IPS-15b (cell line): ENCODE results near the gene DPT.

Experiments
- H3K27me3 ChIP-seq: one replicate; pipeline ENCODE4 v1.6.1; 2013; ENCODE audit warnings: low read length; ENCODE audit not compliant: control insufficient read depth, insufficient read depth
- H3K36me3 ChIP-seq: one replicate; pipeline ENCODE4 v1.6.1; 2013; ENCODE audit warnings: low read length; ENCODE audit not compliant: control insufficient read depth, insufficient read depth
- H3K4me1 ChIP-seq: one replicate; pipeline ENCODE4 v1.6.1; 2013; ENCODE audit warnings: mild to moderate bottlenecking, low read length; ENCODE audit not compliant: control insufficient read depth, insufficient read depth
- H3K4me3 ChIP-seq: one replicate; pipeline ENCODE4 v1.5.1; 2013; ENCODE audit warnings: low read depth, low read length
- H3K9ac ChIP-seq: one replicate; pipeline ENCODE4 v1.6.1; 2013; ENCODE audit warnings: low read depth, mild to moderate bottlenecking, low read length
- H3K9me3 ChIP-seq: one replicate; pipeline ENCODE4 v1.6.1; 2013; ENCODE audit warnings: mild to moderate bottlenecking, low read length; ENCODE audit not compliant: control insufficient read depth, insufficient read depth

DPT gene

DNA sequence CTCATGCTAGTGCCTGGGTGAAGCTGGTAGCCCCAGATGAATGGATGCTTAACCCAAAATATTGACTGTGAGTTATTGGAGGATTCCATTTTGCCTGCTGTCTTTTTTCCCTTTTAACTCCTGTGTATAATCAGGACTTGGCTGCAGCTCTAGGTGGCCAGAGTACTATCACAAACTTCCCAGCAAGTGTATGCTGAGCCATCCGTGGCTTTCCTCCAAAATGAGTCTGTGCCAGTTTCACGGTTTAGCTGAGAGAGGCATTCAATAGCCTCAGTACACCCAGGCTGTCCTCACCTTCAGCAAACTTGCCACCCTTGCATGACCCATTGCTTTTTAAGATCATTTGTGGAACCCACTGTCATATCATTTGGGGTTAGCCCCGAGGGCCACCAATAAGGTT is 5.3 kb upstream of the DPT start:
- H3K27me3 ChIP-seq = no peaks in the 10 kb centered on the region
- no peaks in the 10 kb centered on the region for H3K36me3 ChIP-seq
- H3K9me3 ChIP-seq = no peaks in the 10 kb centered on the region
- H3K9ac ChIP-seq = no peak overlapping the region
- H3K4me1 ChIP-seq = no peaks in the 10 kb centered on the region
- H3K4me3 ChIP-seq = no peak overlapping the region

- no peaks in the 10 kb centered on the region for H3K36me3 ChIP-seq
- H3K4me1 ChIP-seq = no peaks in the 10 kb centered on the region
- no peaks in the 10 kb centered on the region for H3K27me3 ChIP-seq
- no peak overlapping the region for H3K9ac ChIP-seq
- no peaks in the 10 kb centered on the region for H3K9me3 ChIP-seq
- no peak overlapping the region for H3K4me3 ChIP-seq
Observed at GRCh38 chr1:168733241-168733640, 4.2 kb upstream of the DPT start.

DNA sequence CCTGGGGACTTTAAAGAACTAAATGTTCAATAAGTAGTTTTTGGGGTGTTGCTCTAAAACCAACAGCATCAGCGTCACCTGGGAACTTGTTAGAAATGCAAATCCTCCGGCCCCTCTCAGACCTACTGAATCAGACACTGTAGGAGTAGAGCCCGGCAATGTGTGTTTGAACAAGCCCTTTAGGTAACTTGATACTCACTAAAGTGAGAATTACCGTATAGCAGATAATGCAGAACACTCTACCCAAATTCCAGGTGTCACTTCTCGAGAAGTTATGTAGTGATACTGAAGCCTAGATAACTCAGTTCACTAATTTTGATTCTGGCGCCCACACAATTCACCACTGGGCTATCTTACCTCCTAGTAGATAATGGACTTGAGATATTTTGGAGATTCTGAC is 3.7 kb upstream of the DPT start:
- no peak overlapping the region for H3K9ac ChIP-seq
- H3K9me3 ChIP-seq = no peaks in the 10 kb centered on the region
- H3K36me3 ChIP-seq = no peaks in the 10 kb centered on the region
- no peak overlapping the region for H3K4me3 ChIP-seq
- H3K27me3 ChIP-seq = no peaks in the 10 kb centered on the region
- H3K4me1 ChIP-seq = no peaks in the 10 kb centered on the region

DNA sequence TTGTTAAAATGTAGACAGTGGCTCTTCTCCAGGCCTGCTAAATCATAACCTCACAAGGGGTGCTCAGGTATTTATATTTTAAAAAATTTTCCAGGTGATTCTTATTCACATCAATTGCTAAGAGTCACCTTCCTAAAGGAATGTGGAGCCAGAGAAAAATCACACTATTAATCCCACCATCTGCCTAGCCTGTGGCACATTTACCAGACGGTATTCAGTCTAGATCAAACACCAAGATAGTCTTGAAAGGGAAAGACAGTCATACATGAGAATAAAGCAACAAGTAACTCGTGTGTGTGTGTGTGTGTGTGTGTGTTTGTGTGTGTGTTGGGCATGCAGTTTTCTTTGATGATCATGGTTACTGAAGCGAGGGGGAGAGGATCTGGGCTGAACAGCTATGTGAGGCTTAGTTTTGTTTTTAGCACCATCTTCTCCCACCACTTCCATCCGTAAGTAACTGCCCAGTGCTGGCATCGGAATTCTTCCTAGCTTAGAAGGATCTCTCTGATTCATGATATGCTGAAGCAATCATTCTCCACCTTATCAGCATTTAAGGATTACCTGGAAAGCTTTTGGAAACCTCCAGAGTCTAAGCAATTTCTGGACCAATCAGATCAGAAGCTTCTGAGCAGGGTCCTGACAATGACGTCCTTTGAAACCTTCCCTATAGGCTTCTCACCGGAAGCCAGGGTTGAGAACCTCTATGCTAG is 2.4 kb upstream of the DPT start:
- no peaks in the 10 kb centered on the region for H3K27me3 ChIP-seq
- no peaks in the 10 kb centered on the region for H3K4me1 ChIP-seq
- H3K36me3 ChIP-seq = no peaks in the 10 kb centered on the region
- H3K9me3 ChIP-seq = no peaks in the 10 kb centered on the region
- no peak overlapping the region for H3K9ac ChIP-seq
- H3K4me3 ChIP-seq = no peak overlapping the region

- no peaks in the 10 kb centered on the region for H3K4me1 ChIP-seq
- H3K27me3 ChIP-seq = no peaks in the 10 kb centered on the region
- H3K4me3 ChIP-seq = no peak overlapping the region
- H3K36me3 ChIP-seq = no peaks in the 10 kb centered on the region
- no peaks in the 10 kb centered on the region for H3K9me3 ChIP-seq
- H3K9ac ChIP-seq = no peak overlapping the region
Observed at GRCh38 chr1:168729405-168729802, 398 bp upstream of the DPT start.

DNA sequence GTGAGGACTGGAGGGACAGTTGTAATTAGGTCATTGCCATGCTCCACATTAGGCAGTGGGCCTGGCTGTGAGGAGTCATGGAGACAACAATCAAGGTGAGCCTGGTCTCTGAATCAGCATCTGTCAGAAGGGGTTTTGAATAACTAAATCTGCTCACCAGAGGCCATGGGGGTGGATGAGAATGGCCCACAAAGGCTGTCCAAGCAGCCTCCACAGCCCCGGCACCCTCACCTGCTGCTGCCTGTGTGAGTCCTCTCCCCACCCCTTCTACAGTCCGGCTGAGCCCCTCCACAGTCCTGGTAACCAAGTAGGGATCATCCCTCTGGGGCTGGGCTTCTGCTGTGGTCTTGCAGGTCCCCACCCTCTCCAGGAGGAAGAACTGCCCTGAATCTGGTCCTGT is 2.3 kb downstream of the DPT start:
- H3K9ac ChIP-seq = no peak overlapping the region
- H3K4me3 ChIP-seq = no peak overlapping the region
- H3K27me3 ChIP-seq = no peaks in the 10 kb centered on the region
- H3K9me3 ChIP-seq = no peaks in the 10 kb centered on the region
- no peaks in the 10 kb centered on the region for H3K4me1 ChIP-seq
- H3K36me3 ChIP-seq = no peaks in the 10 kb centered on the region

DNA sequence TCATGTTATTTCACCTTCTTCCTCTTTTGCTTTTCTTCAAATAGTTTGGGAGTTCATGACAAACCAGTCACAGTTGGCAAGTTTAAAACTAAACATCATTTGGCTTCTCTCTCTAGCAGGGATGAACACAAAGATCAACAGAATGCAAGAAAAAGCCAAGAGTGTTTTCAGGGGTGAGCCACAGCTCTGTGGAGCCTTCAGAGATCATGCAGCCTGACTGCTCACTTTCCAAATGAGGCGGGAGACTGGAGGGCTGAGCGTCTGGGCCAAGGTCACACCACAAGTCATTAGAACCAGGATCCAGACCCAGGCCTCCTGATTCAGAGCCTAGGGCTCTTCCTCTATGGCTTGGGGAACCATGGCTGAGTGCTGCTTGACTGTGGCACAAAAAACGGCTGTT is 2.7 kb downstream of the DPT start:
- no peaks in the 10 kb centered on the region for H3K4me1 ChIP-seq
- H3K27me3 ChIP-seq = no peaks in the 10 kb centered on the region
- no peak overlapping the region for H3K4me3 ChIP-seq
- H3K9ac ChIP-seq = no peak overlapping the region
- H3K36me3 ChIP-seq = no peaks in the 10 kb centered on the region
- H3K9me3 ChIP-seq = no peaks in the 10 kb centered on the region

- Histone ChIP-seq H3K9ac (no peak overlapping the region), H3K27me3 (no peaks in the 10 kb centered on the region), H3K9me3 (no peaks in the 10 kb centered on the region), H3K4me1 (no peaks in the 10 kb centered on the region), H3K36me3 (no peaks in the 10 kb centered on the region), H3K4me3 (no peak overlapping the region)
Observed at GRCh38 chr1:168725831-168726230, 3.2 kb downstream of the DPT start.

DNA sequence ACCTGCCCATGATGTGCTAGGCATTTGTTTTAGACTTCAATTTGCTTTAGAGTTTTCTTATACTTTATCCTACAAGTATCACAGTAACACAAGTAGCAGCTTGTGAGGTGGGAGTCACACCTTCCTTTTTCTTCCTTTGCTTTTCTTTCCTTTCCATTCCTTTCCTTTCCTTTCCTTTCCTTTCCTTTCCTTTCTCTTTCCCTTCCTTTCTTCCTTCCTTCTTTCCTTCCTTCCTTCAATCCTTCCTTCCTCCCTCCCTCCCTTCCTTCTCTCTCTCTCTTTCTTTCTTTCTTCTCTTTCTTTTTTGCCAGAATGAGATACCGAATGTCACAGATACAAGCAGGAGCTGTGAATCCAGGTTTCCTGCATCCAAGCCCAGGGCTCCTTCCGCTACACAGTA is 3.9 kb downstream of the DPT start:
- Histone ChIP-seq H3K9ac (no peak overlapping the region), H3K4me3 (no peak overlapping the region), H3K27me3 (no peaks in the 10 kb centered on the region), H3K4me1 (no peaks in the 10 kb centered on the region), H3K36me3 (no peaks in the 10 kb centered on the region), H3K9me3 (no peaks in the 10 kb centered on the region)

GRCh38 chr1:168723000-168723399 is 6.0 kb downstream of the DPT start:
- Histone ChIP-seq H3K27me3 (no peaks in the 10 kb centered on the region), H3K9me3 (no peaks in the 10 kb centered on the region), H3K36me3 (no peaks in the 10 kb centered on the region), H3K4me1 (no peaks in the 10 kb centered on the region), H3K4me3 (no peak overlapping the region), H3K9ac (no peak overlapping the region)

GRCh38 chr1:168720839-168721238 is 8.2 kb downstream of the DPT start:
- Histone ChIP-seq H3K9ac (no peak overlapping the region), H3K36me3 (no peaks in the 10 kb centered on the region), H3K9me3 (no peaks in the 10 kb centered on the region), H3K4me3 (no peak overlapping the region), H3K4me1 (no peaks in the 10 kb centered on the region), H3K27me3 (no peaks in the 10 kb centered on the region)

- no peaks in the 10 kb centered on the region for H3K4me1 ChIP-seq
- H3K9ac ChIP-seq = no peak overlapping the region
- H3K36me3 ChIP-seq = no peaks in the 10 kb centered on the region
- H3K4me3 ChIP-seq = no peak overlapping the region
- H3K27me3 ChIP-seq = no peaks in the 10 kb centered on the region
- no peaks in the 10 kb centered on the region for H3K9me3 ChIP-seq
Observed at GRCh38 chr1:168719306-168720111, 9.5 kb downstream of the DPT start.
